GM21723 (cell line): ENCODE data around the gene TLK1.
A peak's percentile ranks its signal among the peaks of the same experiment; 100 is the strongest.

Experiments
- ATAC-seq: cut with Tn5 transposase; IDR thresholded peaks from one replicate; pipeline ENCODE4 v1.9.1; 2021; ENCODE audit warnings: mild to moderate bottlenecking, moderate library complexity; ENCODE audit not compliant: unreplicated experiment

The TLK1 gene

DNA sequence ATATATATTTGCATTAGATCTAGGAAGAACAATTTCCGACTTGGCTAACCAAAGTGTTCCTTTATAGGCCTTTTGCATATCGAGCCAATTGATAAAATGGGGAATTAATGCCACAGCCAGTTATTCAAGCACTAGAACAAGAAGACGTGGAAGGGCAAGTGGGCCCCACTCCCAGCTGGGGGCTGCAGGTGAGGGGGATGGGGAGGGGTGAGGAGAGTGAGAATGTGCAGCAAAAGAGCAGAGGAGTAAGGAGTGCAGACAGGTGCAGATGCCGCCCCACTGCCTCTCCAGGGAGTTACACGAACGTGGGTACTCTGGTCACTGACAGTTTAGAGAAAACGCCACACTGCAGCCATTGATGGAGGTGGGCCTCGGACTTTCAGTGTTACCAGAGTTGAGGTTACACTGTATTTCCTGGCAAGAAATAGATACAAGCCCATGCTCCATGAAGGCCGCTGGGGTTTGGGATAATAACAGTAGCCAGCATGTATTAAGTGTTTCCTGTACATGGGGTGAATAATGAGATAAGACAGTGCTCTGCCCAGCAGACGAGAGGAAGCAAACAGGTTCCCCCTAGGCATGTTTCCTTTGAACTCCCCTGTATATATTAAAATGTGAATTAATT lies 190.7 kb downstream of the TLK1 start:
- no peak for ATAC-seq

DNA sequence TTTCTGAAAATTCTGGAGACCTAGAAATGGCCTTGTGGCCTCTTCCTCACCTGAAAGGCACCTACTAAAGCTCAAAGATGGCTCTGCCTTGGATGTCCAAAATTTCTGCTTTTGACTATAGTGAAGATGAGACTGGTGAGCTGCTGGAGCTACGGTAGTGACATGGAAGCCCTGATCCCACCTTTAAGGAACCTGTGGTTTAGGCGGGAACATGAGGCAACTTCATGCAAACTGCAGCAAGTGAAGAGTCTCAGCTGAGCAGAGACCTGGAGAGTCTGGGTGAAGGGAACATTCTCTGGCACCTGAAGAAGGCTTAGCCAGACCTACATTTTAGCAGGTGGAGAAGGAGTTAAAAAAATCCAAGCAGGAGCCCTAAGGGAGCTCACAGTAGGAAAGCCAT lies 191.7 kb downstream of the TLK1 start:
- ATAC-seq = no peak

DNA sequence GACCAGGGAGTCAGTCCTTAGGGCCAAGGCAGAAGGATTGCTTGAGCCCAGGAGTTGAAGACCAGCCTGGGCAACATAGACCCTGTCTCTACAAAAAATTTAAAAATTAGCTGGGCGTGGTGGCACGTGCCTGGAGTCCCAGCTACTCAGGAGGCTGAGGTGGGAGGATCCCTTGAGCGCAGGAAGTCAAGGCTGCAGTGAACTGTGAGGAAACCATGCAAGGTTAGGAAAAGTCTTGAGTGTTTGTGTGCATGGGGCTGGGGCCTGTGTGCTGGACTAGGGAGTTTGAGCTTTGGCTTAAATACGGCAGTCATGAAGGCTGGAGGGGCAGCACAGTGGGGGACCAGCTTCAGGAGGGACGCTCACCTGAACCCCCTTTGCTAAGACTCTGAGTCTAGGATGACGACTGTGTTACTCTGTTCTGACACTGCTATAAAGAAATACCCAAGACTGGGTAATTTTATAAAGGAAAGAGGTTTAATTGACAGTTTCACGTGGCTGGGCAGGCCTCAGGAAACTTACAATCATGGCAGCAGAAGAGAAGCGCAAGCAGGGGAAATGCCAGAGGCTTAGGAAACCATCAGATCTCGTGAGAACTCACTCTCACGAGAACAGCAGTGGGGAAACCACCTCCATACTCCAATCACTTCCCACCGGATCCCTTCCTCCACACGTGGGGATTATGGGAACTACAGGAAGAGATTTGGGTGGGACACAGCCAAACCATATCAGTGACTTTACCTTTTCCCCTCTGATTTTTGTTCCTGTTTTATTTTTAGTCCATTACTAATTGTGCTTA lies 192.3 kb downstream of the TLK1 start:
- ATAC-seq = no peak

DNA sequence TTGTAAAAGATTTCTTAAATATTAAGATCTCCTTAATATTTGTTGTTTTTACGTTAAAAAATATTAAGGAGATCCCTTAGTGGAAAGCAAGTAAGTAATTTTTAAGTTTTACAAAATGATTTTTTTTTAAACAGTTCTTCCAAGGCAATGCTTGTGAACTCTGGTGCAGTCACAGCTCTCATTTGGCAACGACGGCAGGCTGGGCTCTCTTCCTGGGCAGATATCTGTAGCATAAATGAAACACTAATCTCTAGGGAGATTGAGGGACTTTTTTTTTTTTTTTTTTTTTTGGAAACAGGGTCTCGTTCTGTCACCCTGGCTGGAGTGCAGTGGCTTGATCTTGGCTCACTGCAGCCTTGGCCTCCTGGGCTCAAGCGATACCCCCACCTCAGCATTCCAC lies 193.1 kb downstream of the TLK1 start:
- no peak for ATAC-seq

DNA sequence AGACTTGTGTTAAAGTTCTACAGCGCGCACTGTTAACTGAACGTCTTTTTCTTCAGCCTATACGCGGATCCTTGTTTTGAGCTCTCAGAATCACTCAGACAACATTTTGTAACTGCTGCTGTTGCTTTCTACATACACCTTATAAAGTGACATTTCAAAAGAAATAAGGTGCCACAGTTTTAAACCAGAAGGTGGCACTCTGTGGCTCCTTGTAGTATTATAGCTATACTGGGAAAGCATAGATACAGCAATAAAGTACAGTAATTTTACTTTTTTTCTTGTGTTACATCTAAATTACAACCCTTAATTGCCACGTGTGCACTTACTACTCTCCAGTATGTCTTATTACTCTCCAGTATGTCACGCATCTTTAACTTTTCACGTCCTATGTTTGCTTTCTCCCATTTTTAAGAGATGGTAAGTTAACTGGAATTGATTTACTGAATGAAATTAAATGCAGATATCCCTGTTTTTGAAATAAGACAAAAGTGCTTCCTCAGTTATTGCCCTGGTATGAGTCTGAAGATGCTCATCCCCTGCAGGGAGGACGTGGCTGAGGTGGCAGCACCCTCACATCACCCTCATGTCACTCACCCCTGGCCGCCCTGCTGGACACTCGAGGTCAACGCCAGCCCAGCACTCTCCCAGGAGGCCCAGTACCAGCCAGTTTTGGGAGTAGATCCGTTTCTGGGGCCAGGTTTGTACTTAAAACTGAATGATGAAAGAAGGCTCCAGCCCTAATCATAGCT lies 193.9 kb downstream of the TLK1 start:
- ATAC-seq = no peak

DNA sequence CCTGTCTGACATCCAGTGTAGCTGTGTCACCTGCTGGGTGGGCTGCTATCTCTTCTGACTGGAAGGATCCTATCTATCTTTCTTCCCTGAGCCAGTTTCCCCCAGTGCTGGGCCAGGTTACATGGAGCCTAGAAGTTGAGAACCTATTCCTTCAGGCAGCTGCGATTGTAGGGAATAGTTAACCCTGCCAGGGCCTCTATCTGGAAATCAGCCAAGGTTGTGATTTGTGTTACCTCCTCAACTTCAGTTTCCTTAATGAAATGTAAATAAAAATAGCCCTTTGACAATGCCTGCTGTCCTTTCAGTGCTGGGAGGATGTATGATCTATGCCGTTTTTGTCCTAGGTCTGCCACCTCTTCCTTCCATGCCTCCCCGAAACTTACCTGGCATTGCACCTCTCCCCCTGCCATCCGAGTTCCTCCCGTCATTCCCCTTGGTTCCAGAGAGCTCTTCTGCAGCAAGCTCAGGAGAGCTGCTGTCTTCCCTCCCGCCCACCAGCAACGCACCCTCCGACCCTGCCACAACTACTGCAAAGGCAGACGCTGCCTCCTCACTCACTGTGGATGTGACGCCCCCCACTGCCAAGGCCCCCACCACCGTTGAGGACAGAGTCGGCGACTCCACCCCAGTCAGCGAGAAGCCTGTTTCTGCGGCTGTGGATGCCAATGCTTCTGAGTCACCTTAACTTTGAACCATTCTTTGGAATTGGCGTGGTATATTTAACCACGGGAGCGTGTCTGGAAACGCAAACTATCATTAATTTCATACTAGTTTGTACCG lies 195.1 kb downstream of the TLK1 start:
- ATAC-seq = no peak

DNA sequence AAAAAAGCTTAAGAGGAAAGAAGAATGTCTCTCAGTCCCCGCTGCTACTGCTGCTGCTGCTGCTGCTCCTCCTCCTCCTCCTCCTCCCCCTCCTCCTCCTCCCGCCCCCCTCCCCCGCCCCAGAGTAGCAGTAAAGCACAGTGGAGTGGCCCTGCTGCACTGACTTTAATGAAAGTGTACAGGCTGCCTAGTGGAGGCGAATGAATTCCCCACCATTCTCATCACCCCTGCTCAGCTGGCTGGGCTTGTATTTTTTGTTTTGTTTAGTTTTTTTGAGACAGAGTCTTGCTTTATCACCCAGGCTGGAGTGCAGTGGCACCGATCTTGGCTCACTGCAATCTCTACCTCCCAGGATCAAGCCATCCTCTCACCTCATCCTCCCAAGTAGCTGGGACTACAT lies 197.3 kb downstream of the TLK1 start:
- ATAC-seq = no peak

DNA sequence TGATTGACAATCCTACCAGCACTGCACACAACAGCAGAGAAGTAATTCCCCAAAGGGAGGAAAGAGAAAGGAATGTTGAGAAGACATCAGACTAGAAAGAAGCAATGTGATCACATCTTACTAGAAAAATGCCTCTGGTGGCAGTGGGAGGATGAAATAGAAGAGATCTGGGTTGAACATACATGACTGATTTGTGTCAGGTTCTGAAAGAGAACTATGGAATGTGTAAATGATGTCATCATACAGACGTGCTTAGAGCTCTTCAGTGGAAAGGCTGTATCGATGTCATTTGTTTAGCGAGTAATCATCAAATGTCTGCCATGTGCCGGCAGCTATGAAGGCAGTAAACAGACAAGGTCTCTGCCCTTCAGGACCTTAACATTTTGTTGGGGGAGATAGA lies 206.8 kb downstream of the TLK1 start:
- ATAC-seq = no peak

DNA sequence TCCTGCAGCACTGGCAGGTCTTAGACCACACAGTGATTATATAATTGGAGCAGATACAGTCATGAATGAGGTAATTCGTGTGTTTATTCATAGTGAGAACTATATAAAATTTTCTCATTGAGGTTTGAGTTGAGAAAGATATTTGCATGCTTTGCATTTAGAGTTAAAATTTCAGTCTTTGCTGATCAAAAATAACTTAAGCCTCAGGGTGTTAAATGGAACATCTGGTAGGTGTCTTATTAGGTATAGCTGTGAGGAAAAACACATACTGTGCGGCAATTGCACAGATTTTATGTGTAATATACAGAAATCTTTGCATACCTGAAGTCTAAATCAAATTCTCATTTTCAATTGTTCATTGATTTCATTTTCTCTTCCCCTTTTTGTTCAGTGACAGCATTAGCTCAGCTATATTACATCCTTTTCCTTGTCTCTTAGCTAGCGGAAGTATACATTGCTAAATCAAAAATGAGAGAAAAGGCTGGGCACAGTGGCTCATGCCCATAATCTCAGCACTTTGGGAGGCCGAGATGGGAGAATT lies 210.4 kb downstream of the TLK1 start:
- ATAC-seq = peak; percentile 86

DNA sequence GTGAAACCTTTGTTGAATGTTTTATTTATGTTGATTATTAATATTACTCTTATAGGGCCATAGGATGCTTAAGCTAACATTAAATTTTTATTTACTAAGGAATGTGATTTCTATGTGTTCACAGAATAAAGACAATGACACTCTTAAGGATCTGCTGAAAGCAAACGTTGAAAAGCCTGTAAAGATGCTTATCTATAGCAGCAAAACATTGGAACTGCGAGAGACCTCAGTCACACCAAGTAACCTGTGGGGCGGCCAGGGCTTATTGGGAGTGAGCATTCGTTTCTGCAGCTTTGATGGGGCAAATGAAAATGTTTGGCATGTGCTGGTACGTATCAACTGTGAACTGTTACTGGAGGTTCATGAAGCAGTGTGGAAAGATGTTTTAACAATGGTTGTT lies 211.3 kb downstream of the TLK1 start:
- ATAC-seq = no peak

DNA sequence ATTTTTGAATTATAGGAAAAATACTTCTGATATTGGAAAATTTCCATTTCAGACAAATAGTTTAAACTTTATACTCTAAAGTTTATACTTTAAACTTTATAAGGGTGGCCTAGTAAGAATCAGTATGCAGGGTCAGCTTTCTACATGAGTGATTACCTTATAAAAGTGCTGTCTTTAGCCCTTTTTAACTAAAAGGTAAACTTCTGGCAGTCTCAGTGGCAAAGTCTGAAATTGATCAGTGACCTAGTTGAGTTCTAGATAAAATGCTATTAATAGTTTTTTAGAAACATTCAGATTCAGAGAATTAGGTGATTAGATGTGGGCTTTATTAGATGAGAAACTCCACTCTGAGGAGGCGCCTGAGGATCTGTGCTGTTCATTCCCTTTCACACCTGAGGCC lies 216.1 kb downstream of the TLK1 start:
- ATAC-seq = no peak

DNA sequence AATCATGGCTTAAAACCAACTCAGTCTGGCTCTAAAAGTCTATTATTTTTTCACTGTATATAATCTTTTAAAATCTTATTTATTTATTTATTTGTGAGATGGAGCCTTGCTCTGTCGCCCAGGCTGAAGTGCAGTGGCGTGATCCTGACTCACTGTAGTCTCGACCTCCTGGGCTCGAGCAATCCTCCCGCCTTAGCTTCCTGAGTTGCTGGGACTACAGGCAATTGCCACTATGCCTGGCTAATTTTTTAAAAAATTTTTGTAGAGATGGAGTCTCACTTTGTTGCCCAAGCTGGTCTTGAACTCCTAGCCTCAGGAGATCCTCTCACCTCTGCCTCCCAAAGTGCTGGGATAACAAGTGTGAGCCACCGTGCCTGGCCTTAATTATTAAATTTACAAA lies 217.1 kb downstream of the TLK1 start:
- ATAC-seq = no peak

DNA sequence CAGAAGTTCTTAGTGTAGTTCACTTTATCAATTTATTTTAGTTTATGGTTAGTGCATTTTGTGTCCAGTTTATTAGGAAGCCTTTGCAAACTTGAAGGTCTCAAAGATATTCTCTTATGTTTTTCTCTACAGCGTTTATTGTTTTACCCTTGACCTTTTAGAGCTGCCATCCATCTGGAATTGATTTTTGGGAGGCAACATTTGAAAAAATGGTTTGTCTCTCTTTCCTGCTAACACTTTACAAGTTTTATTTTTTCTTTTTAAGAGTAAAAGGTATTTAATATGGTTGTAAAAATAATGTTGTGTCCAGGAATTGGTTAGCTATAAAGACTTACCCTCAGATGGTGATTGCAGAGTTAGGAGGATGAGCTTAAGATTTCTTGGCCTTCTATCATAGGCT lies 217.7 kb downstream of the TLK1 start:
- no peak for ATAC-seq

DNA sequence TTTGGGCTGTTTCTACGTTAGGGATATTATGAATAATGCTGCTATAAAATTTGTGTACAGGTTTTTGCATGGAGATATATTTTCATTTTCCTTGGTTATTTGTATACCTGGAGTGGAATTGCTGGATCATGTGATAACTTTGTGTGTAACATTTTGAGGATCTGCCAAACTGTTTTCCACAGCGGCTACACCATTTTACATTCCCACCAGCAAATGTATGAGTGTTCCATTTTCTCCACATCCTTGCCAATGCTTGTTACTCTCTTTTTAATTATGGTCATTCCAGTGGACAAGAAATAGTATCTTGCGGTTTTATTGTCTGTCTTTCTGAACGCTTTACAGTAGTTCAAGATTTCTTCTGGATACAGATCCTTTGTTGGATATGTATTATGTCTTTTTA lies 218.1 kb downstream of the TLK1 start:
- no peak for ATAC-seq
